K562 (cell line): ENCODE results near the gene TRRAP. TPM values are rescaled to one million over a fixed set of nuclear protein-coding genes. Genes with fewer than 3 reads are reported as not detected.

Experiments used
- ATAC-seq: fragments of 200-7000 bp; cut with Tn5 transposase; 3 replicates; pipeline ENCODE4 v1.9.1; 2020; ENCODE audit warnings: moderate library complexity
- BruUV-seq: library from RNA; stranded (reverse); fragments of 400-500 nt; replicated peaks from 2 replicates; lab custom pipeline; 2021; lab: Mats Ljungman, UMichigan
- CTCF ChIA-PET: fragments of 300-600 bp; formaldehyde crosslinking; extraction: SDS; loops from one replicate; lab custom pipeline; 2021; ENCODE audit warnings: low intra/inter-chr PET ratio; lab: Yijun Ruan, JAX
- POLR2A ChIA-PET: fragments of 300-600, 350-650 bp; sonication (Branson Sonifier 250); formaldehyde crosslinking; extraction: SDS; loops from one replicate; lab custom pipeline; 2021; ENCODE audit warnings: antibody characterized with exemption, inconsistent platforms; lab: Yijun Ruan, JAX
- DNase-seq, 4 experiments: peaks; one replicate each; pipeline versions ENCODE4 v3.0.0 to v3.0.0-alpha.2; 2011 to 2018; ENCODE audit warnings: low spot score in 3 of 4, mixed read lengths in 3 of 4; ENCODE audit errors: extremely low read depth in 1 of 4
- FAIRE-seq: peaks from 2 replicates; lab custom pipeline; 2011; peaks lifted over from hg19 to GRCh38; lab: Jason Lieb, UNC
- H2AFZ ChIP-seq: 2 replicates; pipeline ENCODE4 v1.6.0; 2011; ENCODE audit warnings: low read depth, low read length, control low read depth, inconsistent platforms
- H3K27ac ChIP-seq: fragments of 200-600 bp; 3 replicates; pipeline ENCODE4 v1.8.0; 2011; ENCODE audit warnings: low read depth, mild to moderate bottlenecking, control low read depth, inconsistent platforms, low read length, moderate library complexity, mixed read lengths; ENCODE audit errors: extremely low read depth
- H3K27me3 ChIP-seq, 2 experiments: fragments of 300-600 bp in 1 of 2; 2 replicates in 1 of 2; 3 replicates in 1 of 2; pipeline versions ENCODE4 v1.6.0 to v1.8.0; 2011; ENCODE audit warnings: inconsistent platforms in 2 of 2, low read length in 2 of 2, mild to moderate bottlenecking in 1 of 2, mixed read lengths in 1 of 2, moderate library complexity in 1 of 2; ENCODE audit not compliant: control insufficient read depth in 2 of 2, insufficient read depth in 2 of 2
- H3K36me3 ChIP-seq: fragments of 300-600 bp; 3 replicates; pipeline ENCODE4 v1.8.0; 2011; ENCODE audit warnings: mild to moderate bottlenecking, low read length, inconsistent platforms; ENCODE audit not compliant: control insufficient read depth, insufficient read depth
- H3K4me1 ChIP-seq, 2 experiments: fragments of 200-600 bp in 1 of 2; replicated peaks in 1 of 2; 2 replicates in 1 of 2; 3 replicates in 1 of 2; pipeline versions ENCODE4 v1.5.1 to v1.8.0; 2011; ENCODE audit warnings: inconsistent platforms in 2 of 2, low read length in 2 of 2, mild to moderate bottlenecking in 1 of 2, mixed read lengths in 1 of 2, moderate library complexity in 1 of 2; ENCODE audit not compliant: control insufficient read depth in 2 of 2, insufficient read depth in 2 of 2
- H3K4me2 ChIP-seq: 2 replicates; pipeline ENCODE4 v1.6.1; 2011; ENCODE audit warnings: low read length, control low read depth, inconsistent platforms, mixed read lengths; ENCODE audit not compliant: insufficient read depth
- H3K4me3 ChIP-seq: fragments of 200-600 bp; sonication (generic), shearing (Covaris generic); 2 replicates; pipeline ENCODE4 v1.5.1; 2016; ENCODE audit warnings: control low read depth, inconsistent platforms
- H3K79me2 ChIP-seq: fragments of 200-600 bp; 3 replicates; pipeline ENCODE4 v1.8.0; 2011; ENCODE audit warnings: low read length, inconsistent platforms; ENCODE audit not compliant: control insufficient read depth, insufficient read depth
- H3K9ac ChIP-seq, 2 experiments: 2 replicates each; pipeline versions ENCODE4 v1.6.0 to v1.6.1; 2011; ENCODE audit warnings: low read depth in 2 of 2, low read length in 2 of 2, control low read depth in 1 of 2, inconsistent platforms in 1 of 2, mild to moderate bottlenecking in 1 of 2, mixed read lengths in 1 of 2; ENCODE audit not compliant: insufficient read depth in 1 of 2
- H3K9me1 ChIP-seq: one replicate; pipeline ENCODE4 v1.6.0; 2011; ENCODE audit warnings: inconsistent platforms, mild to moderate bottlenecking, low read length, moderate library complexity; ENCODE audit not compliant: control insufficient read depth, insufficient read depth
- H3K9me3 ChIP-seq: replicated peaks from 2 replicates; pipeline ENCODE4 v1.5.1; 2011; ENCODE audit warnings: low read depth, low read length, inconsistent platforms; ENCODE audit not compliant: control insufficient read depth, insufficient read depth
- H4K20me1 ChIP-seq: replicated peaks from 2 replicates; pipeline ENCODE4 v1.6.1; 2011; ENCODE audit warnings: low read length, inconsistent platforms, mixed read lengths; ENCODE audit not compliant: control insufficient read depth, insufficient read depth
- ARHGAP35 ChIP-seq: fragments of 450-650 bp; IDR thresholded peaks from 2 replicates; pipeline ENCODE4 v1.6.1; 2018; ENCODE audit not compliant: partially characterized antibody
- BRD4 ChIP-seq: fragments of 200-600 bp; sonication (generic); IDR thresholded peaks from 2 replicates; pipeline ENCODE4 v1.6.1; 2017; ENCODE audit warnings: inconsistent platforms
- CREB5 ChIP-seq: fragments of 250-450 bp; sonication (Bioruptor Pico); IDR thresholded peaks from 2 replicates; pipeline ENCODE4 v1.5.0; 2020; ENCODE audit warnings: mild to moderate bottlenecking
- DPF2 ChIP-seq: fragments of 450-650 bp; IDR thresholded peaks from 2 replicates; pipeline ENCODE4 v1.6.1; 2016
- HMGN3 ChIP-seq: IDR thresholded peaks from 2 replicates; pipeline ENCODE4 v1.6.1; 2011; ENCODE audit warnings: borderline replicate concordance, low read depth, mild to moderate bottlenecking, mixed read lengths, low read length; ENCODE audit not compliant: insufficient read length; ENCODE audit errors: extremely low read depth
- HNRNPL ChIP-seq: fragments of 200-400 bp; formaldehyde crosslinking; IDR thresholded peaks from 2 replicates; pipeline ENCODE4 v1.6.1; 2017; ENCODE audit warnings: low read depth, mild to moderate bottlenecking, low read length
- KDM4B ChIP-seq, 2 experiments: fragments of 450-650 bp in 1 of 2; sonication (generic) in 1 of 2; IDR thresholded peaks; 2 replicates each; pipeline ENCODE4 v1.6.1; 2016 to 2017; ENCODE audit warnings: borderline replicate concordance in 2 of 2, antibody characterized with exemption in 1 of 2, low read depth in 1 of 2, mild to moderate bottlenecking in 1 of 2
- POLR2G ChIP-seq: fragments of 200-400 bp; formaldehyde crosslinking; IDR thresholded peaks from 2 replicates; pipeline ENCODE4 v1.6.1; 2017; ENCODE audit warnings: low read depth, mild to moderate bottlenecking, antibody characterized with exemption, low read length, moderate library complexity
- PTRF ChIP-seq: fragments of 450-650 bp; IDR thresholded peaks from 2 replicates; pipeline ENCODE4 v1.6.1; 2016; ENCODE audit warnings: mild to moderate bottlenecking, missing genetic modification characterization, missing compliant biosample characterization
- RBM15 ChIP-seq: fragments of 200-400 bp; formaldehyde crosslinking; IDR thresholded peaks from 2 replicates; pipeline ENCODE4 v1.6.1; 2018; ENCODE audit warnings: mild to moderate bottlenecking, low read length, moderate library complexity; ENCODE audit not compliant: insufficient read depth
- RBM17 ChIP-seq: fragments of 200-400 bp; formaldehyde crosslinking; IDR thresholded peaks from 2 replicates; pipeline ENCODE4 v1.6.1; 2017; ENCODE audit warnings: low read depth, mild to moderate bottlenecking, low read length, borderline replicate concordance
- RBM22 ChIP-seq: fragments of 200-400 bp; formaldehyde crosslinking; IDR thresholded peaks from 2 replicates; pipeline ENCODE4 v1.6.1; 2018; ENCODE audit warnings: low read length, low read depth; ENCODE audit not compliant: poor library complexity, severe bottlenecking
- TAF9B ChIP-seq: fragments of 450-650 bp; IDR thresholded peaks from 2 replicates; pipeline ENCODE4 v1.6.1; 2018; ENCODE audit warnings: mild to moderate bottlenecking; ENCODE audit not compliant: partially characterized antibody
- ZNF174 ChIP-seq: fragments of 250-450 bp; sonication (Bioruptor Pico); IDR thresholded peaks from 2 replicates; pipeline ENCODE4 v1.4.0; 2020; ENCODE audit warnings: mild to moderate bottlenecking
- ZNF3 ChIP-seq: fragments of 250-450 bp; sonication (Bioruptor Pico); IDR thresholded peaks from 2 replicates; pipeline ENCODE4 v1.5.0; 2021; ENCODE audit warnings: mild to moderate bottlenecking, moderate library complexity
- ZNF347 ChIP-seq: fragments of 450-650 bp; formaldehyde crosslinking; IDR thresholded peaks from 2 replicates; pipeline ENCODE4 v1.4.0; 2020; ENCODE audit warnings: low read depth, mild to moderate bottlenecking, moderate library complexity
- ZNF551 ChIP-seq: fragments of 250-450 bp; sonication (Bioruptor Pico); IDR thresholded peaks from 2 replicates; pipeline ENCODE4 v1.5.0; 2021; ENCODE audit warnings: mild to moderate bottlenecking, moderate library complexity
- WGBS: fragments of 100-300 bp; shearing (Covaris generic); methylation state at CpG from one replicate; pipeline ENCODE4 v1.1.6; 2016; ENCODE audit warnings: low coverage, mixed read lengths; ENCODE audit not compliant: insufficient coverage; ENCODE audit errors: missing lambda C conversion rate; 5-methylcytosine and 5-hydroxymethylcytosine counted together
- in situ Hi-C: fragments of 300-500 bp; cut with MboI; formaldehyde crosslinking; loops from 4 replicates; pipeline ENCODE4 v1.15.0; 2018; ENCODE audit warnings: inconsistent platforms, mixed read lengths
- intact Hi-C: fragments of 100-400 bp; cut with micrococcal nuclease; formaldehyde crosslinking; loops from 2 replicates; pipeline ENCODE4 v1.14.2; 2022
- polyA plus RNA-seq, 8 experiments: library from polyadenylated mRNA; depleted of rRNA in 4 of 8; stranded (reverse) in 5 of 8; unstranded in 3 of 8; fragments of >200 nt; fragmentation: Nextera tagmentation in 2 of 8; fragmentation: Illumina TruSeq in 1 of 8; extraction: Ambion mirVana in 2 of 8; extraction: Trizol in 1 of 8; gene quantifications; 2 replicates each; pipeline versions ENCODE4 v1.2.1 to v1.2.3, GENCODE V29; 2011 to 2014; ENCODE audit warnings: inconsistent platforms in 1 of 8, missing spikeins in 1 of 8
- total RNA-seq, 7 experiments: library from RNA; depleted of rRNA in 6 of 7; stranded (reverse); fragments of >200 nt in 6 of 7; fragmentation: Illumina TruSeq in 2 of 7; extraction: Trizol in 2 of 7; gene quantifications; 2 replicates each; pipeline versions ENCODE4 v1.2.1 to v1.2.3, GENCODE V29; 2011 to 2021; ENCODE audit warnings: low replicate concordance in 1 of 7

The TRRAP gene
- total and polyA plus RNA-seq, 9 of the 15 experiments (the other 6 are each of a cell fraction or from before 2014, with no cell fraction given): 1.3 to 47.2 (median 9.7) TPM

- in situ Hi-C loops (no loop called here), intact Hi-C loops (no loop called here)
- no peak for TF ChIP-seq HMGN3
- TF ChIP-seq ZNF347 (CRISPR knock-in tag): no peak
- TF ChIP-seq ARHGAP35: no peak
- no peak for TF ChIP-seq ZNF3 (CRISPR knock-in tag)
- no peak for TF ChIP-seq RBM15
- peak; percentile 33 for TF ChIP-seq RBM22
- TF ChIP-seq DPF2: no peak
- 0 out of 2 replicates have a peak, but pooled peaks have one; percentile 14 for TF ChIP-seq POLR2G
- no peak for TF ChIP-seq HNRNPL
- TF ChIP-seq ZNF551: no peak
- TF ChIP-seq BRD4: no peak
- no peak for TF ChIP-seq TAF9B
- no peak for TF ChIP-seq RBM17
- no peak for TF ChIP-seq KDM4B (IDR thresholded peaks at IDR 0.05; ENCODE audit: borderline replicate concordance in 2 of 2, low read depth in 1 of 2)
- no peak for TF ChIP-seq CREB5 (CRISPR knock-in tag)
- TF ChIP-seq ZNF174: no peak
- no peak for TF ChIP-seq PTRF (tag)
- ATAC-seq: no peak
- Histone ChIP-seq H3K4me3 (no peak overlapping the region), H3K9me3 (no peaks in the 10 kb centered on the region), H3K4me1 (no peaks in the 10 kb centered on the region), H3K9me1 (no peaks in the 10 kb centered on the region), H3K27me3 (no peaks in the 10 kb centered on the region), H2AFZ (no peak overlapping the region), H4K20me1 (no peaks in the 10 kb centered on the region), H3K36me3 (peaks cover 92% of the 10 kb centered on the region), H3K79me2 (no peaks in the 10 kb centered on the region), H3K9ac (peak overlapping the region in 1 of 2 experiments; percentile 4; a peak in 1 of 4 replicates), H3K27ac (no peak overlapping the region), H3K4me2 (no peak overlapping the region)
- no peak for DNase-seq
- FAIRE-seq: no peak
- ChIA-PET CTCF (no interaction called here), POLR2A (no interaction called here)
- WGBS: 89% methylated on average over 28 of the region's 34 CpGs
- BruUV-seq: no TSS peak
Observed at GRCh38 chr7:98994046-98994944, 116.0 kb downstream of the TRRAP start.
